ENCODE results near the gene FHOD3. TPM values are rescaled to one million over a fixed set of nuclear protein-coding genes. Genes with fewer than 3 reads are reported as not detected.

Gene FHOD3
- polyA plus RNA-seq, 2 of the 4 experiments (the other 2 are of a cell fraction): 2.5 to 3.6 TPM

DNA sequence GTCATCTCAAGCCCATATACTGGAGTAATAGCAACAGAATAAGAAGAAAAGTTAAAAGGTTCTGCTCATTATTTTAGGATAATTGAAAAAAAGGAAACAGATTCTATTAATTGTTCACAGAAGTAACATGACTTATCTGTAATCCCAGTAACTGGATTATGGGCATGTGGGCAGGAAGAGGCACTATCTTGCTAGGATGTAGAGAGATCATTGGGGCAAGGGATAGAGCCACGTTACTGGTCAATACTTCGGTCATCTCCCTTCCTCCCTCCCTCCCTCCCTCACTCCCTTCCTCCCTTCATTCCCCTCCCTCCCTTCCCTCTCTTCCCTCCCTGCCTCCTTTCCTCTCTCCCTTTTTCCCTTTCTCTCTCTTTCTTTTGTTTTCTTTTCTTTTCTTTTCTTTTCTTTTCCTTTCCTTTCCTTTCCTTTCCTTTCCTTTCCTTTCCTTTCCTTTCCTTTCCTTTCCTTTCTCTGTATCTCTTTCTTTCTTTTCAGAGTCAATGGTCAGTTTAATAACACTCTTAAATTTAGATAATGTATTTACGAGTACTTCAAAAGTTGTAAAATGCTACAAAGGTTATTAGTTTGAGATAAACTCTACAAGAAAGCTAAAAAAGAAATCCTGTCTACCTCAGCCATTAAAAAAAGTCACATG is 82.8 kb downstream of the FHOD3 start:
- FAIRE-seq: no peak
- Histone ChIP-seq H3K9me3 (no peaks in the 10 kb centered on the region), H3K4me2 (no peak overlapping the region), H3K27ac (no peak overlapping the region), H3K4me3 (no peak overlapping the region), H3K4me1 (no peaks in the 10 kb centered on the region)
- DNase-seq (ENCODE audit: low read depth in 1 of 2, low spot score in 1 of 2): no peak
- 33% methylated on average over 3 of the region's 3 CpGs for WGBS (ENCODE audit: missing lambda C conversion rate)
- CTCF ChIA-PET: no interaction called here
- POLR2A ChIA-PET: no interaction called here
- no peak for TF ChIP-seq KDM5A (IDR thresholded peaks at IDR 0.05)
- TF ChIP-seq, protein P1, sequence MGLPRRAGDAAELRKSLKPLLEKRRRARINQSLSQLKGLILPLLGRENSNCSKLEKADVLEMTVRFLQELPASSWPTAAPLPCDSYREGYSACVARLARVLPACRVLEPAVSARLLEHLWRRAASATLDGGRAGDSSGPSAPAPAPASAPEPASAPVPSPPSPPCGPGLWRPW (IDR thresholded peaks at IDR 0.05): no peak
- TF ChIP-seq SREBF2 (IDR thresholded peaks at IDR 0.05): no peak
- TF ChIP-seq, protein P2, sequence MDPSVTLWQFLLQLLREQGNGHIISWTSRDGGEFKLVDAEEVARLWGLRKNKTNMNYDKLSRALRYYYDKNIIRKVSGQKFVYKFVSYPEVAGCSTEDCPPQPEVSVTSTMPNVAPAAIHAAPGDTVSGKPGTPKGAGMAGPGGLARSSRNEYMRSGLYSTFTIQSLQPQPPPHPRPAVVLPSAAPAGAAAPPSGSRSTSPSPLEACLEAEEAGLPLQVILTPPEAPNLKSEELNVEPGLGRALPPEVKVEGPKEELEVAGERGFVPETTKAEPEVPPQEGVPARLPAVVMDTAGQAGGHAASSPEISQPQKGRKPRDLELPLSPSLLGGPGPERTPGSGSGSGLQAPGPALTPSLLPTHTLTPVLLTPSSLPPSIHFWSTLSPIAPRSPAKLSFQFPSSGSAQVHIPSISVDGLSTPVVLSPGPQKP (IDR thresholded peaks at IDR 0.05; ENCODE audit: low read depth, low read length): no peak
- no peak for TF ChIP-seq POLR2A (IDR thresholded peaks at IDR 0.05; ENCODE audit: low read length)
- TF ChIP-seq PHF8 (IDR thresholded peaks at IDR 0.05; ENCODE audit: borderline replicate concordance, low read depth): no peak
- TF ChIP-seq GATA3 (IDR thresholded peaks at IDR 0.05; ENCODE audit: borderline replicate concordance): no peak
- TF ChIP-seq HOXA7 (CRISPR knock-in tag; IDR thresholded peaks at IDR 0.05): no peak
- TF ChIP-seq, protein P3, sequence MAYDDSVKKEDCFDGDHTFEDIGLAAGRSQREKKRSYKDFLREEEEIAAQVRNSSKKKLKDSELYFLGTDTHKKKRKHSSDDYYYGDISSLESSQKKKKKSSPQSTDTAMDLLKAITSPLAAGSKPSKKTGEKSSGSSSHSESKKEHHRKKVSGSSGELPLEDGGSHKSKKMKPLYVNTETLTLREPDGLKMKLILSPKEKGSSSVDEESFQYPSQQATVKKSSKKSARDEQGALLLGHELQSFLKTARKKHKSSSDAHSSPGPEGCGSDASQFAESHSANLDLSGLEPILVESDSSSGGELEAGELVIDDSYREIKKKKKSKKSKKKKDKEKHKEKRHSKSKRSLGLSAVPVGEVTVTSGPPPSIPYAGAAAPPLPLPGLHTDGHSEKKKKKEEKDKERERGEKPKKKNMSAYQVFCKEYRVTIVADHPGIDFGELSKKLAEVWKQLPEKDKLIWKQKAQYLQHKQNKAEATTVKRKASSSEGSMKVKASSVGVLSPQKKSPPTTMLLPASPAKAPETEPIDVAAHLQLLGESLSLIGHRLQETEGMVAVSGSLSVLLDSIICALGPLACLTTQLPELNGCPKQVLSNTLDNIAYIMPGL (CRISPR knock-in tag; IDR thresholded peaks at IDR 0.05; ENCODE audit: borderline replicate concordance): no peak
- no peak for TF ChIP-seq CHD4 (IDR thresholded peaks at IDR 0.05; ENCODE audit: borderline replicate concordance)
- no peak for TF ChIP-seq CHD2 (IDR thresholded peaks at IDR 0.05; ENCODE audit: low read length, partially characterized antibody)
- TF ChIP-seq ZNF302 (CRISPR knock-in tag; IDR thresholded peaks at IDR 0.05): no peak
- ATAC-seq: no peak

DNA sequence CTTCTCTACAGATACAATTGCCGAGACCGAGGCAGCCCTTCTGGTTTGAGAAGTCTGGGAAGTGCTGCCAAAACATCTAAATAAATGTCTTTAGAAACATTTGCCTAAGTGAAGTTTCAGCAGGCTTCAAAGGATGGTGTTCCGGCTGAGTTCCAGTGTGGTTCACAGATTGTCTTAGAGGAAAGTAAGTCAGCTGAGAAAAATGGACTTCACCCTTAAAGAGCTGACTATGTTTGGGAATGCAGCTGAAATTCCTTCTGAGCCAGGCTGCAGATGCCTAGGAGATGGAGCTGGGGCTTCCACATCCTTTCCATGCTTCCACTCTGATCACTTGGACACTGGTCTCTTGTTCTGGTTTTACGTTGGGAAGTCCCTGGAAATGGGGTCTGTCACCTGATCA is 83.6 kb downstream of the FHOD3 start:
- POLR2A ChIA-PET: no interaction called here
- no peak for ATAC-seq

More for the DNA sequence above, 83.6 kb downstream of the FHOD3 start:
- FAIRE-seq (no peak), DNase-seq (ENCODE audit: low read depth in 1 of 2, low spot score in 1 of 2) (no peak)
- H3K9me3 ChIP-seq: no peaks in the 10 kb centered on the region
- H3K4me2 ChIP-seq: no peak overlapping the region
- H3K4me1 ChIP-seq: no peaks in the 10 kb centered on the region
- no peak overlapping the region for H3K27ac ChIP-seq
- TF ChIP-seq EHMT2 (IDR thresholded peaks at IDR 0.05; ENCODE audit: low read depth): no peak
- TF ChIP-seq BHLHE40 (IDR thresholded peaks at IDR 0.05; ENCODE audit: low read depth, low read length): no peak
- TF ChIP-seq CHD2 (IDR thresholded peaks at IDR 0.05; ENCODE audit: low read length, partially characterized antibody): no peak
- TF ChIP-seq, protein P4, sequence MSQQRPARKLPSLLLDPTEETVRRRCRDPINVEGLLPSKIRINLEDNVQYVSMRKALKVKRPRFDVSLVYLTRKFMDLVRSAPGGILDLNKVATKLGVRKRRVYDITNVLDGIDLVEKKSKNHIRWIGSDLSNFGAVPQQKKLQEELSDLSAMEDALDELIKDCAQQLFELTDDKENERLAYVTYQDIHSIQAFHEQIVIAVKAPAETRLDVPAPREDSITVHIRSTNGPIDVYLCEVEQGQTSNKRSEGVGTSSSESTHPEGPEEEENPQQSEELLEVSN (IDR thresholded peaks at IDR 0.05; ENCODE audit: borderline replicate concordance, low read depth): no peak
- TF ChIP-seq, protein P3 (CRISPR knock-in tag; IDR thresholded peaks at IDR 0.05; ENCODE audit: borderline replicate concordance): no peak
- no peak for TF ChIP-seq TP53 (CRISPR knock-in tag; IDR thresholded peaks at IDR 0.05)
- TF ChIP-seq, protein P2 (IDR thresholded peaks at IDR 0.05; ENCODE audit: low read depth, low read length): no peak
- TF ChIP-seq MAZ (IDR thresholded peaks at IDR 0.05; ENCODE audit: borderline replicate concordance, low read depth, low read length): no peak
- TF ChIP-seq, protein P1 (IDR thresholded peaks at IDR 0.05): no peak
- TF ChIP-seq, protein P5, sequence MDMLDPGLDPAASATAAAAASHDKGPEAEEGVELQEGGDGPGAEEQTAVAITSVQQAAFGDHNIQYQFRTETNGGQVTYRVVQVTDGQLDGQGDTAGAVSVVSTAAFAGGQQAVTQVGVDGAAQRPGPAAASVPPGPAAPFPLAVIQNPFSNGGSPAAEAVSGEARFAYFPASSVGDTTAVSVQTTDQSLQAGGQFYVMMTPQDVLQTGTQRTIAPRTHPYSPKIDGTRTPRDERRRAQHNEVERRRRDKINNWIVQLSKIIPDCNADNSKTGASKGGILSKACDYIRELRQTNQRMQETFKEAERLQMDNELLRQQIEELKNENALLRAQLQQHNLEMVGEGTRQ (IDR thresholded peaks at IDR 0.05): no peak
- no peak for TF ChIP-seq CHD4 (IDR thresholded peaks at IDR 0.05; ENCODE audit: borderline replicate concordance)
- no peak for TF ChIP-seq HOXB13 (CRISPR knock-in tag; IDR thresholded peaks at IDR 0.05; ENCODE audit: low read depth)
- TF ChIP-seq POLR2AphosphoS2 (conservative IDR thresholded peaks at IDR 0.05; ENCODE audit: low read length): no peak
- 88% methylated on average over 3 of the region's 4 CpGs for WGBS (ENCODE audit: missing lambda C conversion rate)
- H3K4me3 ChIP-seq: no peak overlapping the region
- CTCF ChIA-PET: interaction anchor here (0.9 kb wide), 1 partner anchor 59 kb away, joined by 3 read pairs; no protein-coding TSS in a partner anchor
